SU-DHL-6 (cell line): Measurements from ENCODE around the gene SLCO3A1.

Experiments used
- CTCF ChIP-seq: fragments of 200-600 bp; sonication (generic); IDR thresholded peaks from one replicate; pipeline ENCODE4 v1.5.1; 2017; ENCODE audit warnings: antibody characterized with exemption, mild to moderate bottlenecking, low read length, moderate library complexity; ENCODE audit not compliant: insufficient read depth, poor library complexity, severe bottlenecking
- EZH2phosphoT487 ChIP-seq: fragments of 200-600 bp; sonication (generic), shearing (Covaris generic); conservative IDR thresholded peaks from 2 replicates; pipeline ENCODE4 v1.6.1; 2018; ENCODE audit warnings: mild to moderate bottlenecking, antibody characterized with exemption, low read length, moderate library complexity, mixed read lengths

GRCh38 chr15:92025706-92026270 is 172.3 kb downstream of the SLCO3A1 start:
- TF ChIP-seq CTCF: no peak
- TF ChIP-seq EZH2phosphoT487: no peak
